ENCODE results near the gene FAM43A. TPM values are rescaled to one million over a fixed set of nuclear protein-coding genes. Genes with fewer than 3 reads are reported as not detected.

The FAM43A gene
- polyA plus RNA-seq, 1 donor (not counting 4 experiments of a cell fraction or from before 2014, with no cell fraction given) = 1.1 TPM

GRCh38 chr3:194711913-194712312, 26.2 kb downstream of the FAM43A start:
- Histone ChIP-seq H3K9me1 (ENCODE audit: control insufficient read depth, extremely low read depth, insufficient read depth, low read length) (no peaks in the 10 kb centered on the region), H2AFZ (ENCODE audit: control insufficient read depth, low read length) (no peak overlapping the region), H3K36me3 (ENCODE audit: control insufficient read depth in 2 of 2, extremely low read depth in 1 of 2, insufficient read depth in 2 of 2, low read length in 2 of 2) (no peaks in the 10 kb centered on the region), H4K20me1 (ENCODE audit: control insufficient read depth, extremely low read depth, insufficient read depth, low read length) (no peaks in the 10 kb centered on the region), H3K79me2 (ENCODE audit: control insufficient read depth, insufficient read depth, low read length) (no peaks in the 10 kb centered on the region), H3K4me1 (ENCODE audit: control insufficient read depth, extremely low read depth, insufficient read depth, low read length) (peaks cover 22% of the 10 kb centered on the region), H3K27ac (ENCODE audit: control insufficient read depth, insufficient read depth, low read length) (no peak overlapping the region), H3K9me3 (ENCODE audit: control insufficient read depth, low read depth, low read length) (no peaks in the 10 kb centered on the region), H3K27me3 (ENCODE audit: control insufficient read depth, extremely low read depth, insufficient read depth, low read length) (no peaks in the 10 kb centered on the region), H3K9ac (ENCODE audit: control insufficient read depth, extremely low read depth, insufficient read depth, low read length) (no peak overlapping the region), H3K4me2 (ENCODE audit: control insufficient read depth, extremely low read depth, insufficient read depth, low read depth, low read length) (no peak overlapping the region), H3K4me3 (ENCODE audit: control insufficient read depth in 2 of 3, extremely low read depth in 1 of 3, insufficient read depth in 2 of 3, low read depth in 1 of 3, low read length in 3 of 3) (no peak overlapping the region)
- dilution Hi-C loops (cut with MboI; ENCODE audit: extremely low pct_ligation_motif_present, low sequenced_read_pairs) = no loop called here
- FAIRE-seq (no peak), DNase-seq (ENCODE audit: low read depth, low spot score) (no peak)
- TF ChIP-seq, protein P1, sequence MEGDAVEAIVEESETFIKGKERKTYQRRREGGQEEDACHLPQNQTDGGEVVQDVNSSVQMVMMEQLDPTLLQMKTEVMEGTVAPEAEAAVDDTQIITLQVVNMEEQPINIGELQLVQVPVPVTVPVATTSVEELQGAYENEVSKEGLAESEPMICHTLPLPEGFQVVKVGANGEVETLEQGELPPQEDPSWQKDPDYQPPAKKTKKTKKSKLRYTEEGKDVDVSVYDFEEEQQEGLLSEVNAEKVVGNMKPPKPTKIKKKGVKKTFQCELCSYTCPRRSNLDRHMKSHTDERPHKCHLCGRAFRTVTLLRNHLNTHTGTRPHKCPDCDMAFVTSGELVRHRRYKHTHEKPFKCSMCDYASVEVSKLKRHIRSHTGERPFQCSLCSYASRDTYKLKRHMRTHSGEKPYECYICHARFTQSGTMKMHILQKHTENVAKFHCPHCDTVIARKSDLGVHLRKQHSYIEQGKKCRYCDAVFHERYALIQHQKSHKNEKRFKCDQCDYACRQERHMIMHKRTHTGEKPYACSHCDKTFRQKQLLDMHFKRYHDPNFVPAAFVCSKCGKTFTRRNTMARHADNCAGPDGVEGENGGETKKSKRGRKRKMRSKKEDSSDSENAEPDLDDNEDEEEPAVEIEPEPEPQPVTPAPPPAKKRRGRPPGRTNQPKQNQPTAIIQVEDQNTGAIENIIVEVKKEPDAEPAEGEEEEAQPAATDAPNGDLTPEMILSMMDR (optimal IDR thresholded peaks at IDR 0.05 in 1 of 3, IDR thresholded peaks at IDR 0.05 in 1 of 3, conservative IDR thresholded peaks at IDR 0.05 in 1 of 3; ENCODE audit: extremely low read depth in 1 of 3, insufficient read depth in 2 of 3, low read length in 3 of 3) = no peak
- TF ChIP-seq EZH2 (IDR thresholded peaks at IDR 0.05; ENCODE audit: low read length) = no peak

DNA sequence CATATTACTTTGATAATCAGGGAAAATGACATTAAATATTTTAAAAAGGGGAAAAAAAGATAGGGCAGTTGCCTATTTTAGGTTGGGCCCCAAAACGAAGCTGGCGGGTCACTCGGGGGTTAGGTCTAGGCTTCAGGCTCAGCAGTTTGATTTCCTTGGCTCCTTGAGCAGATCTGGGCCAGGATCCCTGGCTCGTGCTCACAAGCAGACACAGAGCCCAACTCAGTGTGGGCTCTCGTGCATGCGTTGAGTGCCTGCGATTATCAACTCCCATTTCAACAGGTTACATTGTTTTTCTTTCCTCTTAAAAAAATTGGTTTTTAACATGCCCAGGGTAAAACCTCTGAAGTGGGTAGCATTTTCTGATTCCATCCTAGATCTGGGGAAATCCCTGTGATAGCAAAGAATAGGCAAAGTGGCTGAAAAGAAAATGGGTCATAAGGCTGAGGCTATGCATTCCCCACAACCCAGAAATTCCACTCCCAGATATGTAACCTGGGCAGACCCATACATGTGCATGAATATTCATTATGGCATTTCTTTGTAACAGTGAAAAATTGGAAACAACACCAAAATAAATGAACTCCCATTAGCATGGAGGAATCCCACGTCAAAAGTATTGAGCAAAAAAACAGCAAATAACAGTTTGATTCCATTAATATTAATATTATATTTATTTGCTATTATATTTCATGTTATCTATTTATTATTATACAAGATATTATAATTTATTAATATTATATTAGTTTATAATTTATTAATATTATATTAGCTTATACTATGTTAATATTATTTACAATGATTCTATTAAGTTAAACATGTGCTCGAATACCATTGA, 27.8 kb downstream of the FAM43A start:
- Histone ChIP-seq H3K9ac (ENCODE audit: control insufficient read depth, extremely low read depth, insufficient read depth, low read length) (no peak overlapping the region), H3K27ac (ENCODE audit: control insufficient read depth, insufficient read depth, low read length) (no peak overlapping the region), H3K4me3 (ENCODE audit: control insufficient read depth in 2 of 3, extremely low read depth in 1 of 3, insufficient read depth in 2 of 3, low read depth in 1 of 3, low read length in 3 of 3) (no peak overlapping the region), H3K79me2 (ENCODE audit: control insufficient read depth, insufficient read depth, low read length) (no peaks in the 10 kb centered on the region), H3K9me1 (ENCODE audit: control insufficient read depth, extremely low read depth, insufficient read depth, low read length) (no peaks in the 10 kb centered on the region), H4K20me1 (ENCODE audit: control insufficient read depth, extremely low read depth, insufficient read depth, low read length) (no peaks in the 10 kb centered on the region), H3K4me2 (ENCODE audit: control insufficient read depth, extremely low read depth, insufficient read depth, low read depth, low read length) (no peak overlapping the region), H3K36me3 (ENCODE audit: control insufficient read depth in 2 of 2, extremely low read depth in 1 of 2, insufficient read depth in 2 of 2, low read length in 2 of 2) (no peaks in the 10 kb centered on the region), H3K4me1 (ENCODE audit: control insufficient read depth, extremely low read depth, insufficient read depth, low read length) (peaks cover 22% of the 10 kb centered on the region), H3K9me3 (ENCODE audit: control insufficient read depth, low read depth, low read length) (no peaks in the 10 kb centered on the region), H2AFZ (ENCODE audit: control insufficient read depth, low read length) (no peak overlapping the region), H3K27me3 (ENCODE audit: control insufficient read depth, extremely low read depth, insufficient read depth, low read length) (no peaks in the 10 kb centered on the region)
- FAIRE-seq (no peak), DNase-seq (ENCODE audit: low read depth, low spot score) (no peak)
- dilution Hi-C loops (cut with MboI; ENCODE audit: extremely low pct_ligation_motif_present, low sequenced_read_pairs) = no loop called here
- TF ChIP-seq, protein P1 (optimal IDR thresholded peaks at IDR 0.05 in 1 of 3, IDR thresholded peaks at IDR 0.05 in 1 of 3, conservative IDR thresholded peaks at IDR 0.05 in 1 of 3; ENCODE audit: extremely low read depth in 1 of 3, insufficient read depth in 2 of 3, low read length in 3 of 3) = no peak
- TF ChIP-seq EZH2 (IDR thresholded peaks at IDR 0.05; ENCODE audit: low read length) = no peak

All from keratinocyte (primary cell).